Activated CD8-positive, alpha-beta memory T cell treated with anti-CD3 and anti-CD28 coated beads for 4 hours (primary cell): ENCODE results near the gene HINT2.

Source experiments
- DNase-seq, 2 donors: peaks; one replicate each; pipeline ENCODE4 v3.0.0-alpha.2; 2020; ENCODE audit warnings: low read depth in 2 of 2

Gene HINT2

DNA sequence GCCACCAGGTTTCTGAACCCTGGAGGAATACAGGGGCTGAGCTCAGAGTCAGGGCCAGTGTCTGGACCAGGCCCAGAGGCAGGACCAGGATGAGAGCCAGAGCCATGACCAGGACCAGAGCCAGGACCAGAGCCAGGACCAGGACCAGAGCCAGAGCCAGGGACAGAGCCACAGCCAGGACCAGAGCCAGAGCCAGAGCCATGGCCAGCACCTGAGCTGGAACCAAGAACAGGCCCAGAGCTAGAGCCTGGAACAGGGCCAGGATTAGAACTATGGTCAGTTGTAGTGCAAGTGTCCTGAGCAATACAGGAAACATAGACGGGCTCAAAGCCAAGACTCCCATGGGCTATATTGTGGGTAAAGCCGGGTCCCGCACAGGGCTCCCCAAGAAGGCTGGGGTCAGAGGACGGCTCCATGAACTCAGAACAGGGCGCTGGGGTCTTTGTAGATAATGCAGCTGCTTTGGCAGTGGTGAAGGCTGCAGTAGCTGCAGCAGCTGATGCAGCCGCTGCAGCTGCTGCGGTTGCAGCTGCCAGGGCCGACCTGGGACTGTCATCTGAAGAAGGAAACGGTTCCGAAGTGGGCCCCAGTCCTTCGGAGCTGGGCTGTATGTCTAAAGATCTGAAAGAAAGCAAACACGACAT lies 3.3 kb downstream of the HINT2 start:
- no peak for DNase-seq

DNA sequence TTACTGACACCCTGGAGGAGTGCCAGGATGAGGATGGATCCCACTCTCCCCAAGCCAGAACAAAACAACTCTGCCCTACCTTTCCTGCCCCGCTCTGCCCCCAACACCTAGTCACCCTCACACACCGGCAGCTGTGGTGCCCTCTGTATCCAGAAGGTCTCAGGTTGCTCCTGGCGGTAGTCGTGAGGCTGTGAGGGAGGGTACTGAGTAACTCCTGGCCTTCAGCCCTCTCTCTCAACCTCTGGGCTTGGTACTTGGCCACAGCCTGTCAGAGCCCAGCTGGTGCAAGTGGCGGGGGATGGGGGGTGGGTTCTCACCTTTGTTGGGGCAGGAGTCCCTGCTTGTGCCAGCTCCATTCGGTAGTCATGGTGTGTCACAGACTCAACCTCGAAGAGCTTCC lies 4.7 kb downstream of the HINT2 start:
- no peak for DNase-seq

DNA sequence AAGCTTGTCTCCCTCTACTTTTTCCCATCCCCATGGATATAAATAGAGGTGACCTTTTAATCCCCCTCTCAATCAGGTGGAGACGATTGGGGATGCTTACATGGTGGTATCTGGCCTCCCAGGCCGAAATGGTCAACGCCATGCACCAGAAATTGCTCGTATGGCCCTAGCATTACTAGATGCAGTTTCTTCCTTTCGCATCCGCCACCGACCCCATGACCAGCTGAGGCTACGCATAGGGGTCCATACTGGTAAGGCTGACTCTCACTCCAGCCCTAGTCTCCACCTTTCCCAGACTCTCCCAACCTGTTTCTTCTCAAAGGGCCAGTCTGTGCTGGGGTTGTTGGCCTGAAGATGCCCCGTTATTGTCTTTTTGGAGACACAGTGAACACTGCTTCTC lies 6.4 kb downstream of the HINT2 start:
- DNase-seq = no peak

DNA sequence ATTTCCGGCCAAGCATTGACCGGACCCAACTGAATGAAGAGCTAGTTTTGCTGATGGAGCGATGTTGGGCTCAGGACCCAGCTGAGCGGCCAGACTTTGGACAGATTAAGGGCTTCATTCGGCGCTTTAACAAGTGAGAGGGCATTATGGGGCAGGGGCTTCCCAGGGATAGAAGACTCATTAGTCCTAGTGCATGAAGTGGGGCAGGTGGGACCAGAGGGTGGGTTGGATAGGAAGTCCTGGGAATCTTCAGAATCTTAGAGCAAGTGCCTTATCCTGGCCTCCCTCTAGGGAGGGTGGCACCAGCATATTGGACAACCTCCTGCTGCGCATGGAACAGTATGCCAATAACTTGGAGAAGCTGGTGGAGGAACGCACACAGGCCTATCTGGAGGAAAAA lies 8.7 kb downstream of the HINT2 start:
- DNase-seq = no peak

DNA sequence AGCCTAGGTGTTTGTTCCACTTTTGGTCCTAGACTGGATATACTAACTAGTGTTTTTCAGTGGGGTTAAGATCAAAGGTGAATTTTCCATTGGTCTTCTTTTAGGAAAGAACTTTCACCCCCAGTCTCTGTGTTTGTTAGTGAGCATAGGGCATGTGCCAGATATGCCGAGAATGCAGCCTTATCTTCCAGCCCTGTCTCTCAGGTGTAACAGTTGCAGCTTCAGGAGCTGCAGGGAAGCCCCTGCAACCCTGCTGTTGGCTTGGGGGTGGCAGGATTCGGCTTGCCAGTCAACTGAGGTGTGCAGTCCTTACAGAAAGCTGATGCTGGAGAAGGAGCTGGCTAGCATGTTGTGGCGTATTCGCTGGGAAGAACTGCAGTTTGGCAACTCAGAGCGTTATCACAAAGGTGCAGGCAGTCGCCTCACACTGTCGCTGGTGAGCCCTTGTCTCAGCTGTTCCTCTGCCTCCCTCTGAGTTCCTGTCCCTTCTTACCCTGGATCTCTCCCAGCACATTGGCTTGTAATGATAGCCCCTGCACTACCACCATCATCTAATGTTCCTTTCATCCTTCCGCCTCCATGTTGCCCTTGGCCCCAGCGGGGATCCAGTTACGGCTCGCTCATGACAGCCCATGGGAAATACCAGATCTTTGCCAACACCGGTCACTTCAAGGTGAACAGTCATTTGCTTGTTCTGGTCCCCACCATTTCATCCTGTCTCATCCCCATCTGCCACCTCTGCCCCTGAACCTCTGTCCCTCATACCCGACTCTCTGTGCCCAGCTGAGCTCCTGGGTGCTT lies 13.3 kb downstream of the HINT2 start:
- DNase-seq = no peak

DNA sequence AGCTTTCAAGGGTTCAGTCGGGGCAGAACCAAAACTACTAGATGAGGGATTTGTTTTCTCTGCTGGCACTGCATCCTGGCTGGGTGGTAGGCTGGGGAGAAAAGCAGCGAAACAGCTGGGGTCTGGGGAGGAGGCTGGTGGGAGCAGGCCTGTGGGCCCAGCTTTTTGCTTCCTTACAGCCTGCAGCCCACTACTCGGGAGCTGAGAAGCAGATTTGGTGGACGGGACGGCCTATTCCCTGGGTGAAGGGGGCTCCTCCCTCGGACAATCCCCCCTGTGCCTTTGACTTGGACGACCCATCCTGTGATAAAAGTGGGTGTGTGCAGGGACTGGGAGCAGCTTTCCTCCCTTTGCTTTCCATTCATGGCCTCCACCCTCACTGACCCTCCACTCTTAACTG lies 14.3 kb downstream of the HINT2 start:
- no peak for DNase-seq

DNA sequence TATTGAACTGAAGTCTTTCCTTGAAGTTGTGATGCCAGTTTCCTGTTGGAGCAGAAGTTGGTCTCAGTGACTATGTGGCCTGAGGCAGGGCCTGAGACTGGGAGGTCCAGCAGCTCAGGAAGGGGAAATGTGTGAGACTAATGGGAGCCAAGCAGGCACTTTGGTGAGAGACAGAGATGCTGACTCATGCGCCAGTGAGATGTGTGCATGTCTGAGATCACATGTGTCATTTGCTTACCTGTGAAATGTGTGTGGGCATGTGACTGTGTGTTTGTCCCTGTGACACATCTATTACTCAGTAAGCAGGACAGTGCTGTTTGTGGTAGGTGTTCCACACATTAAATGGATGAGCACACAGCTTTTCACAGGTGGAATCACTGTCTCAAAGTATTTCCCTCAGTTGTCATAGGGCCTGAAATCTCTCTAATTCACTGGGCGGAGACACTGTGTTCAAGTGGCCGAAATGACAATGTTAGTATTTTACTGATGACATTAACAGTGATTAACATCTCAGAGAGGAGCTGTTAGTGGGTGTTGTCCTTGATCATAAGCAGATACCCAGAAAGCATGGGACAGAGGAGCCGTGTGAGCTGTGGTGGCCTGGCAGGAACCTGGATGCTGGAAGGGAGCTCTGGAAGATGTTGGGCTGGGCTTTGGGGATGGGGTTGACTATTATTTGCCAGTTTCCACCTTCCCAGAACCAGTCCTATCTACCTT lies 16.0 kb downstream of the HINT2 start:
- no peak for DNase-seq

DNA sequence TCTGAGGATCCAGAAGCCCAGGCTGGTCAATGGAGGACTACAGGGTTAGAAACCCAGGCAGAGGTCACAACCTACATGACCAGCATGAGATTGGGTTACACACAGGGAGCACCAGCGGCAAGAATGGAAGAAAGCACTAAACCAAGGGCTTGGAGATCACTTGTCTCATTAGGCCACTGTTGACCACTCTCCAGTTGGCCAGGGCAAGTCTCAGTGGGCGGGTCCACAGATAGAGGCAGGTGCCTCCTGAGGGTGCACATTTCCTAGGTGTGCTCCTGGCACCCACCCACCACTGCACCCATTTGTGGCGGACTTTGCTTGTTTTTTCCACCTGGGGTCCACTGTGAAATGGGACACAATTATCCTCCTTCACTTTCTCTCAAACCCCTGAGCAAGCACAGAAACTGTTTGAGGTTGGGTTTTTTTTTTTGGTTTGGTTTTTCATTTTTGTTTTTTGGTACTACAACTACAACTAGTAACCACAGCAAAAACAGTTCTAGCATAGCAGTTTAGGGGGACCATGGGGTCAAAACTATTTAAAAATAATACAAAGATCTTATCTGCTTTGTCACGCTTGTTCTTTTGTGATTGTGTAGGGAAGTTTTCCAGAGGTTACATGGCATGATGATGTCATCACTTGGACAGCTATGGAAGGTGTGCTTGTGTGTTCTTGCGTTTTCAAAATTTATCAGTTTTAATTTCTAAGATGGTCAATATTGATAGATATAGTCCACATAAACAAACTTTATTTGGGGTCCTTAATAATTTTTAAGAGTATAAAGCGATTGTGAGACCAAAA lies 17.3 kb downstream of the HINT2 start:
- DNase-seq = no peak

DNA sequence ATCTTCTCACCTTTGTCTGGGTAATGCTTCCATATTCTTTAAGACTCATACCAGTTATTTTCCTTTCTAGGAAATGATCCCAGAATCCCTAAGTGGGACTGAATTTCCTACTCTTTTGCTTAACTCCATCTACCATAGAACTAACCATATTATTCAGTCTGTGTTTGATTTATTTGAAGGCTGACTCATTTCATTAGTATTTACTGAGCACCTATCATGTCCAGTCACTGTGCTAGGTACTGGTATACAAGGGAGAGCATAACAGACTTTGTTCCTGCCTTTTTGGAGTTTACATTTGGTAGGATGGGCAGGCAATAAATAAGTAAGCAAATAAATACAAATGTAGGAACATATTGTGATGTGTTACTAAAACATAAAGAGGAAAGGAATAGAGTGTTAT lies 19.1 kb downstream of the HINT2 start:
- DNase-seq = no peak

DNA sequence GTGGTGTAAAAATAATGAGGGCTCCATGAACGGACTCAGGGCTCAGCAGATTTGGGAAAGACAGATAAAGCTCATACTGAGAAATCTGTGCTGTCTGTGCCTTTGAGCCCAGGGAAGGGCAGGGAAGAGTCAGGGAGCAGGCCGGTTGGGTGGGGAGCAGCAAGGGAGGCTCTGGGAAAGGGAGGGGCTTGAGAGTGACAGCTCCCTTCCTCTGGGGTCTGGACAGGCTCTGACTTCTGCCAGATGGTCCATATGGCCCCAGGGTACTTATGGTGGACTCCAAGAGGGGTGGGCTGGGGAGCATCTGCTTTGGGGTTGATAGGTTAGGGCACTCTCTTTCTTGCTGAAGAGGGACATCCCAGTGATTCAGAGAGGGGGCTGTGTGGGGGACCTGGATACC lies 21.4 kb downstream of the HINT2 start:
- DNase-seq = no peak

DNA sequence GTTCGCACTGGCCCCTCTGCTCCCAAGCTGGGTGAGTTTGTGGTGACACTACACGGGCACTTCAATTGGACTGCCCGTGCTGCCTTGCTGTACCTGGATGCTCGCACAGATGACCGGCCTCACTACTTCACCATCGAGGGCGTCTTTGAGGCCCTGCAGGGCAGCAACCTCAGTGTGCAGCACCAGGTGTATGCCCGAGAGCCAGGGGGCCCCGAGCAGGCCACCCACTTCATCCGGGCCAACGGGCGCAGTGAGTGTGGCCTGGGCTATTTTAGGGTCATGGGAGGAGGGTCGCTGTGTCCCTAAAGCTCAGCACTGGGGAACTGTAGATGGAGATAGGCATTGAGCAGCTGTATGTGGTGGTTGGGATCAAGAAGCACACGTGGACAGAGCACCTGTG lies 22.0 kb downstream of the HINT2 start:
- DNase-seq = no peak

DNA sequence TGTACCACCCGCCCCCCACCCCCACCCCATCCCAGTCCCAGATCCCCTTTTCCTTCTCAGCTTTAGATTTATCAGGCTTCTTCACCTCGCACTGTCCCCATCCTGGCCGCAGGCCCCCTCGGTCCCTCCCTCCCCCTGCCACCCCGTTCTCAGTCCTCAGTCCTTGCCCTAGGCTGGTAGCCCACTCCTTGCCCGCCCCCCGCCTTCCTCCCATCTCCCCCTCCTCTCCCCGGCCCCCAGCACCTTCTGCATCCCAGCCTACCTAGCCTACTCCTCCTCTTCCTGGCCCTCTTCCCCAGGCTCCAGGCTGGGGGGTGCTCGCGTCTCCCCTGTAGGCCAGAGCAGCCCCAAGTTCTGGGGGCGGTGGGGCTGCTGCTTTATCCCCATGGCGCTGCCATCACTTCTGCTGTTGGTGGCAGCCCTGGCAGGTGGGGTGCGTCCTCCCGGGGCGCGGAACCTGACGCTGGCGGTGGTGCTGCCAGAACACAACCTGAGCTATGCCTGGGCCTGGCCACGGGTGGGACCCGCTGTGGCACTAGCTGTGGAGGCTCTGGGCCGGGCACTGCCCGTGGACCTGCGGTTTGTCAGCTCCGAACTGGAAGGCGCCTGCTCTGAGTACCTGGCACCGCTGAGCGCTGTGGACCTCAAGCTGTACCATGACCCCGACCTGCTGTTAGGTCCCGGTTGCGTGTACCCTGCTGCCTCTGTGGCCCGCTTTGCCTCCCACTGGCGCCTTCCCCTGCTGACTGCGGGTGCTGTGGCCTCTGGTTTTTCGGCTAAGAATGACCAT lies 22.6 kb downstream of the HINT2 start:
- no peak for DNase-seq

DNA sequence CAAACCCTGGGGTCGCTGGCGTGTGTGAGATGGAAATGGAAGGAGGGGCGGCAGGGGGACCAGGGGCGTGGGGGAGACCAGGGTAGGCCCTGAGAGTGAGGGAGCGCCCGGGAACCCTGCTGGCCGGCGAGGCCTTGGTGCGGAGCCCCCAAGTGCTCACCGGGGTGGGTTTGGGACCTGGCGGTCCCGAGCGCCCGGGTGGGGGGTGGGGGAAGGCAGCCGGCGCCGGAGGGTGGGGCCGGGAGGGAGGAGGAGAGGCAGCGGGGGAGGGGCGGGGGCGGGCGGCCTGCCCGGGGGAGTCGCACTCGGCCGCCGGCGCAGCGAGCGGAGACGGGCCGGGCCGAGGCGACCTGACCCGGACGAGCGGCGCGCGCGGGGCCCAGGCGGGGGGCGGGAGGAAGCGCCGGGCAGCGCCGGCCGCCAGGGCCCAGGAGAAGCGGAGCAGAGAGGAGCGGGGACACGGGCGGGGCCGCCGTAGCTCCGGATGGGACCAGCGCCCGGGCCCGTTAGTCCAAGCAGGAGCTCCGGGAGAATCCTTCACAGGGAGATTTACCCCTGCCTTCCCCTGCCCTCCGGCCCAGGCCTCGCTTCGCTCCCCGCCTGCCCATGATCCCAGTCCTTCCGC lies 23.4 kb downstream of the HINT2 start, which contains the start of gene NPR2:
Gene NPR2 (plus strand): TSS at position 295 of the 625 bp plus-strand sequence. CDS start 818 bp downstream, outside the sequence.
- DNase-seq = no peak

DNA sequence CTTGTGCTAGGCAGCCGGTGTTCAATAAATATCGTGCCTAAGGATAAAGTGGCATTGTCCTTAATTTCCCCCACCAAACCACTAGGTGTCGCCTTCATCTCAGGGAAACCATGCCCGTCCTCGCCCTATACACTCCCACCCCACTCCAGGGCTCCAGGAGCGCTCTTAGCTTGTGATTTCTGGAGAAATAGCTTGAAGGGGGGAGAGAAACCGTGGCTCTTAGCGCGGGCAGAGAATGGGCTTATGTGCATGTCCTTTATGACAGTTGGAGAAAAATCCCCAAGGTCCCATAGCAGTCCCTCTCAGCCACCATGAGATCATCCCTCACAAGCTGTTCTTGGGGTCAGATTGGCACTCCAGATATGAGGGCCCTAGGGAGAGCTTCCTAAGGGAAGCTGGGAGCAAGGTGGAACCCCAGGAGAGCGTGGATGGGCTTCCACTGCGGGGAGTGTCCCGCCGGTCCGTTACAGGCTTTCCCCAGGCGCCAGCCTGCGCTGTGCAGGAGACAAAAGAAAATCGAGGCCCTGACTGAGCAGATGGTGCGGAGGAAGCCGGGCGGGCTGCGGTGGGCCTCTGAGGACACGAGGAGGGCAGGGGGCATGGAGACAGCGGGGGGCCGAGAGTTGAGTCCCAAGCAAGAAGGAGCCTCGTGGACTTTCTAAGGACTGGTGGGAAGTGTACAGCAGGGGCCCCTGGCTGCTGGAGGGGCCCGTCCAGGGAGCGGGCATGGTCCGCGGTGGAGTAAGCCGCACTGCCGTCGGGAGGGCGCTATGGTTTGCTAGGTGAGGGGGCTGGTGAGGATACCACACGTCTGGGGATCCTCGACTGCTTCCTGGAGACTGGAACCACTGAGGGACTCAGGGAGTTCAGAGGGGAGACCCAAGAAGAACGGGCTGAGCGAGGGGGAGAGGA lies 24.2 kb downstream of the HINT2 start:
- peak; percentile 14 to 30 for DNase-seq

DNA sequence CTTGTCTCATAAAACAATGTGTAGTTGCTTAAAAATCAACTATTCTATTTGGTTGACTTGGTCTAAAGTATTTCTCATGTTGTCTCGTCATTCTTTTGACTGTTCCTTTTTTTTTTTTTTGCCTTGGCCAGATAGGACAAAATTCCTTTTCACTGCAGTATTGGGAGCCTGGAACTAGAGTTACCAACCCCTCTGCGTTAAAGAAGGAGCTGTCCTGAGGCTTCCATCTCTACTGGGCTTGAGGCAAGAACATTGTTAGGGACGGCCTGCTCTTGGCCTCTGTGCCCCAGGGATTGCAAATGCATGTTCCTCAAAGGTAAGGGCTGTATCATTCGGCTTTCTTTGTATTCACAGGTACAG lies 24.8 kb downstream of the HINT2 start:
- DNase-seq = no peak

DNA sequence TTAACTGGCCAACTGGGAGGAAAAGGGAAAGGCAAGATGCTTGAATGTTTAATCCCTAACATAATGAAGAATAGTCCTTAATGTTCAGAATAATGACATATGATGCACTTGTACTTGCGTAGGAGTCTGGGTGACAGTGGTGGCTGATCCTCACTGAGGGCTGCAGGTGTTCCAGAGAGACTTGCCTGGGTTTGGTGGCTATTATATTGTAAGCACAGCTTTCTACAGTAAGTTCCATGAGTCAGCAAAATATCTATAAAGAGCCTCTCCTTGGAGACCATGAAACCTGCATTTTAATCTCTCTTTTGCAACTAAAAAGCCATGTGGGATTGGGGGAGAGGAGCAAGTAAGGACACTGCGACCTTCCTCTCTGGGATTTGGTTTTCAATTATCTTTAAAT lies 25.3 kb downstream of the HINT2 start:
- no peak for DNase-seq

DNA sequence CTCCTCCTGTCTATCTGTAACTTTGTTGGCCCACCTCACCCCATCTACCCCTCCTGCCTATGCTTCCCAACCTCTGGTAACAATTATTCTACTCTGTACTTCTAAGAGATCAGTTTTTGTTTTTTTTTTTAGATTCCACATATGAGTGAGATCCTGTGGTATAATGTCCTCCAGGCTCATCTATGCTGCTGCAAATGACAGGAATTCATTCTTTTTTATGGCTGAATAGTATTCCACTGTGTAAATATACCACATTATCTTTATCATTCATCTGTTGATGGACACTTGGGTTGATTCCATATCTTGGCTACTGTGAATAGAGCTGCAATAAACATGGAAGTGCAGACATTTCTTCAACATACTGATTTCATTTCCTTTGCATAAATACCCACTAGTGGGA lies 31.4 kb downstream of the HINT2 start:
- no peak for DNase-seq

DNA sequence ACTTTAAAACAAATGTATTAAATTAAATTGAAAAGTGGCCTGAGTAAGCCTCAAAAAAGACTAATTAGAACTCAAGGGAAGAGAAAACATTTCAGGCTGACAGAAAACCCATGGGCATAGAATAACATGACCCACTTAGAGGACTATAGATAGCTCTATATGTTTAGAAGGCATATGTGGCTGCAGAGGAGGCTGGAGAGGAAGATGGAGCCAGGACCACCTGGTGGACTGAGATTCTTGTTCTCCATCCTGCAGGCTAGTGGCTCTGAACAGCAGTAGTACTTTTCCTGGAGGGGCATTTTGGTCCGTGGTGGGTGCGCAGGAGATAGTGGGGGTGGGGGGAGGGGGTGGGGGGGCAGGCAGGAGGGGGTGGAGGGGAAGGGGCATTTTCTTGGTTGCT lies 33.8 kb downstream of the HINT2 start:
- DNase-seq = no peak

DNA sequence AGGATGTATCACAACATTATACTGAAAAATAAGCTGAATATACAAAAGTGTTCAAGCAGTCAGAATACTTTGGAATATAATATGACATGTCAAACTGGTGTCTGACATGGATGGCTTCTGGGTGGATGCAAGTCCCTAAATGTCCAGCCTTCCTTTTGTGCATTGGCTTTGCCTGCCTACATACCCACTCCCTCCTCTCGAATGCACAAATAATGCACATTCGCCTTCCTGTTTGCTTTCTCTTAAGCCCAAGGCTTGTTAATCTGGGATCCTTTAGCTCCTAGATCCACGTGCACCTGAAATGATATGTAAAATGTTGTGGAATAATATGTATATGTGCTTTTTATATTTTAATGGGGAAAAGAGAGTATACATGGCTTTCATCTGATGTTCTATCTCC lies 36.3 kb downstream of the HINT2 start:
- DNase-seq = no peak

DNA sequence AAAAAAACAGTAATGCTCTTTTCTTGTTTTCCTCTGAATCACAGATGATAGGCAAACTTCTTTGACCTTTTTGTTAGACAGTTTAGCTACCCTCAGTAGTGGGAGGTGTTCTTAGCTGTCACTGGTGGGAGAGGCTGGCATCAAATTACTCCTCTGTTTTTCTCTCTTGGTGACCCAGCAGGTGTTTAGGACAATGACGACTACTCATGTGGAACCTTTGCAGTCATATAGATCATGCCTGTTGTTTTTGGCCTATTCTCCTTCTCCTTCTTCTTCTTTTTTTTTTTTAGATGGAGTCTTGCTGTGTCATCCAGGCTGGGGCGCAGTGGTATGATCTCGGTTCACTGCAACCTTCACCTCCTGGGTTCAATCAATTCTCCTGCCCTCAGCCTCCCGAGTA lies 38.8 kb downstream of the HINT2 start:
- DNase-seq = no peak
